Esophagus squamous epithelium (tissue), 4 donors: Measurements from ENCODE around the gene LDLRAD4.

ENCODE experiments used
- POLR2A ChIP-seq, 4 donors: fragments of 450-650 bp; IDR thresholded peaks; one replicate each; pipeline ENCODE4 v1.6.1; 2017; ENCODE audit warnings: antibody characterized with exemption in 4 of 4, mild to moderate bottlenecking in 4 of 4, moderate library complexity in 3 of 4
- TF ChIP-seq, protein P1 (sequence below), 6 experiments: fragments of 450-650 bp in 4 of 6; fragments of 200-600 bp in 2 of 6; sonication (generic) in 2 of 6; IDR thresholded peaks; one replicate each; pipeline ENCODE4 v1.5.1; 2016 to 2019; ENCODE audit warnings: antibody characterized with exemption in 6 of 6, mild to moderate bottlenecking in 4 of 6, moderate library complexity in 4 of 6

DNA sequence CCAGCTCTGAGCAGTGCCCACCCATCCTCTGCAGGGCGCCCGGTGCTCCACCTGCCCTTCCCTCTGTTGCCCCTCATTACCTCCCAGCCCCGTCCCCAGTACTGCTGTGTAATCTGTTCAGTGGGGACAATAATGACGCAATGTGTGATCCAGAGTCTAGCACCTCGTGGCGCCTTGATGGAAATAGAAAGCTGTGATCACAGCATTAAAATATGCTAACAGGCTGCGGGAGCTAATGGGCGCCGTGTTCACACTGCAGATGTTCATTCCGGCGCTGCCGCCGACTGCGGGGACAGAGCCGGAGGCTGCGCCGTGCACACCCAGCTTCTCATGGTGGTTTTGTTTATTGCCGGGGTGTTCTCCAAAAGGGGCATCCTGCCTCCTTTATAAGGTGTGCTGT is 235.2 kb downstream of the LDLRAD4 start:
- TF ChIP-seq POLR2A (IDR thresholded peaks at IDR 0.05) = no peak
- TF ChIP-seq, protein P1, sequence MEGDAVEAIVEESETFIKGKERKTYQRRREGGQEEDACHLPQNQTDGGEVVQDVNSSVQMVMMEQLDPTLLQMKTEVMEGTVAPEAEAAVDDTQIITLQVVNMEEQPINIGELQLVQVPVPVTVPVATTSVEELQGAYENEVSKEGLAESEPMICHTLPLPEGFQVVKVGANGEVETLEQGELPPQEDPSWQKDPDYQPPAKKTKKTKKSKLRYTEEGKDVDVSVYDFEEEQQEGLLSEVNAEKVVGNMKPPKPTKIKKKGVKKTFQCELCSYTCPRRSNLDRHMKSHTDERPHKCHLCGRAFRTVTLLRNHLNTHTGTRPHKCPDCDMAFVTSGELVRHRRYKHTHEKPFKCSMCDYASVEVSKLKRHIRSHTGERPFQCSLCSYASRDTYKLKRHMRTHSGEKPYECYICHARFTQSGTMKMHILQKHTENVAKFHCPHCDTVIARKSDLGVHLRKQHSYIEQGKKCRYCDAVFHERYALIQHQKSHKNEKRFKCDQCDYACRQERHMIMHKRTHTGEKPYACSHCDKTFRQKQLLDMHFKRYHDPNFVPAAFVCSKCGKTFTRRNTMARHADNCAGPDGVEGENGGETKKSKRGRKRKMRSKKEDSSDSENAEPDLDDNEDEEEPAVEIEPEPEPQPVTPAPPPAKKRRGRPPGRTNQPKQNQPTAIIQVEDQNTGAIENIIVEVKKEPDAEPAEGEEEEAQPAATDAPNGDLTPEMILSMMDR (IDR thresholded peaks at IDR 0.05) = no peak
